Measurements from ENCODE around the gene CIAO1.

GRCh38 chr2:96247009-96247408 is 19.0 kb upstream of the CIAO1 start:
- TF ChIP-seq CTCF (IDR thresholded peaks at IDR 0.05) (no peak), POLR2A (IDR thresholded peaks at IDR 0.05) (no peak), POLR2AphosphoS5 (IDR thresholded peaks at IDR 0.05) (no peak)

Measured in prostate gland (tissue), 2 donors.